ENCODE data around the gene PRDM15.

- TF ChIP-seq CTCF (IDR thresholded peaks at IDR 0.05; ENCODE audit: low read length) (no peak), EZH2phosphoT487 (IDR thresholded peaks at IDR 0.05; ENCODE audit: low read length) (no peak), EZH2 (optimal IDR thresholded peaks at IDR 0.05; ENCODE audit: low read depth, low read length) (no peak)
Observed at GRCh38 chr21:41760411-41760810, 118.7 kb downstream of the PRDM15 start.
